Stimulated activated CD4-positive, alpha-beta T cell treated with anti-CD3 and anti-CD28 coated beads, Interleukin-15, amount 100 ng/mL, for 48 hours (primary cell): ENCODE results near the gene AHRR.
"Not testable (repeated sequence)": the region's sequence is repeated elsewhere in the genome, so short reads cannot be mapped to it uniquely, and the experiment has no call there.

Experiments used
- DNase-seq, 2 donors: peaks; one replicate each; pipeline ENCODE4 v3.0.0-alpha.2; 2020; ENCODE audit warnings: low read depth in 2 of 2

AHRR gene

GRCh38 chr5:367358-368130, 46.0 kb downstream of the AHRR start:
- DNase-seq, result no peak

- no peak for DNase-seq
These were observed 46.9 kb downstream of the AHRR start for GRCh38 chr5:368183-369084.

GRCh38 chr5:369151-369868, 47.8 kb downstream of the AHRR start:
- DNase-seq, result no peak

- DNase-seq, result not testable (repeated sequence)
These were observed 48.3 kb downstream of the AHRR start for GRCh38 chr5:369869-370236.

- no peak for DNase-seq
These were observed 48.9 kb downstream of the AHRR start for GRCh38 chr5:370311-370958.

GRCh38 chr5:370959-371810, 49.7 kb downstream of the AHRR start:
- no peak for DNase-seq

- DNase-seq, result no peak
These were observed 50.5 kb downstream of the AHRR start for GRCh38 chr5:371811-372555.

- DNase-seq, result no peak
These were observed 51.1 kb downstream of the AHRR start for GRCh38 chr5:372556-372995.

GRCh38 chr5:372996-373709, 51.6 kb downstream of the AHRR start:
- DNase-seq, result no peak

GRCh38 chr5:373710-374602, 52.4 kb downstream of the AHRR start:
- peak; percentile 71 to 72 for DNase-seq

- no peak for DNase-seq
These were observed 53.3 kb downstream of the AHRR start for GRCh38 chr5:374631-375335.

GRCh38 chr5:375336-375920, 53.9 kb downstream of the AHRR start:
- no peak for DNase-seq

GRCh38 chr5:375921-376798, 54.6 kb downstream of the AHRR start:
- no peak for DNase-seq

- DNase-seq, result no peak
These were observed 55.3 kb downstream of the AHRR start for GRCh38 chr5:376799-377325.

GRCh38 chr5:377326-377981, 55.9 kb downstream of the AHRR start:
- DNase-seq, result no peak
